HT-29 (cell line): ENCODE measurements around the gene SERPINB12. TPM values are rescaled to one million over a fixed set of nuclear protein-coding genes. Genes with fewer than 3 reads are reported as not detected.

ENCODE experiments used
- DNase-seq: peaks from one replicate; pipeline ENCODE4 v3.0.0-alpha.2; 2015; ENCODE audit warnings: low spot score
- total RNA-seq: library from RNA; depleted of rRNA; stranded (reverse); fragments of >200 nt; shearing (Covaris generic); gene quantifications from 2 replicates; pipeline ENCODE4 v1.2.3, GENCODE V29; 2014

Gene SERPINB12
- total RNA-seq, 1 experiment from 2014 or later: not detected

DNA sequence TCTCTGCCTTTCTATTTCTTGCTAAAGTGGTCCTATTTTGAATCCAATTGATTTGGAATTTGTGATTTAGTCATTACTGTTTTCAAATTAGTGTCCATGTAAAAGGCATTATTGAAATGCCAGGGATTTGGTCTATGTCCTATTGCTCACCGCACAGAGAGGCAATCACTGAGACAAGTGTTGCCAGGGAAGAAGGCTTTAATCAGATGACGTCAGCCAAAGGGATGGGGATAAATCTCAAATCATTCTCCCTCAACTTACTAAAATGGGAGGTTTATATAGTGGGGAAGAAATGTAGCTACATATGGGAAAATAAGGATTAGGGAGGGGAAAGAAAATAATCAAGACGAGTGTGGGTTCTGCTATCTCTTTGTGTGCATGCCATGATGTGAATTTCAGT is 9.6 kb downstream of the SERPINB12 start:
- no peak for DNase-seq

DNA sequence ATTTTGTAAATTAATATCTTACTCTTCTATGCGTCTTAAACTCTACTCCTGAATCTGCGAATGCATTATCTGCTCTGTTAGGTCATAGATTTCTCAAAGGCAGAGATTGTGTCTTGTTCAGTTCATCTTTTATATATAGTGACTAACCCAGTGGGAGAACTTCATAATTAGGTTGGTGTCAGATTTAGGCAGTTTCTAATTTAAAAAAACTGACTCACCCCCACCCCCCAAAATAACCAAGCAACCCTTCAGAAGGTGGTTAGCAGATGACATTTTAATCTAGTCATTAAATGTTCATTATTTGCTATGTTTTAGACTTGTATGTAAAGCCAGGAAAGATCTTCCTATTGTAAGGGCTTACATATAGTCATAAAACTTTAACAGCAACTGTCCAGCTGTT is 10.4 kb downstream of the SERPINB12 start:
- DNase-seq: no peak

DNA sequence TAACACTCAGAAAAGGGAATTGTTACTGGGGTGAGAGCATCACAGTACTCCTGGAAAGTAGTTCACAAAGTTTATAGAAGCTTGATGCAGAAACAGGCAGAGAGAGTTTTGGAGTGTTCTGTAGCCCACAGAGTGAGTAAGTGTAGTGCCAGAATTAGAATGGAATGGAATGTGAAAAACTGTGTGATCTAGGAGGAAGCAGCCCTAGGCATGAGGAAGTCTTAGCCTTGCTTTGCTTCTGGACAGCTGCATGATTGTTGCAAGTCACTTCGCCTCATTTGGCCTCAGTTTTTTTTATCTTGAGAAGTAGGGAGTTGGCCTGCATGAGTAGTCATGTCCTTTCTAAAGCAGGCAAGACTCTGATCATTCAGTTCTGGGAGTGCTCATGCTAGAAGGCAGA is 10.9 kb downstream of the SERPINB12 start:
- no peak for DNase-seq

DNA sequence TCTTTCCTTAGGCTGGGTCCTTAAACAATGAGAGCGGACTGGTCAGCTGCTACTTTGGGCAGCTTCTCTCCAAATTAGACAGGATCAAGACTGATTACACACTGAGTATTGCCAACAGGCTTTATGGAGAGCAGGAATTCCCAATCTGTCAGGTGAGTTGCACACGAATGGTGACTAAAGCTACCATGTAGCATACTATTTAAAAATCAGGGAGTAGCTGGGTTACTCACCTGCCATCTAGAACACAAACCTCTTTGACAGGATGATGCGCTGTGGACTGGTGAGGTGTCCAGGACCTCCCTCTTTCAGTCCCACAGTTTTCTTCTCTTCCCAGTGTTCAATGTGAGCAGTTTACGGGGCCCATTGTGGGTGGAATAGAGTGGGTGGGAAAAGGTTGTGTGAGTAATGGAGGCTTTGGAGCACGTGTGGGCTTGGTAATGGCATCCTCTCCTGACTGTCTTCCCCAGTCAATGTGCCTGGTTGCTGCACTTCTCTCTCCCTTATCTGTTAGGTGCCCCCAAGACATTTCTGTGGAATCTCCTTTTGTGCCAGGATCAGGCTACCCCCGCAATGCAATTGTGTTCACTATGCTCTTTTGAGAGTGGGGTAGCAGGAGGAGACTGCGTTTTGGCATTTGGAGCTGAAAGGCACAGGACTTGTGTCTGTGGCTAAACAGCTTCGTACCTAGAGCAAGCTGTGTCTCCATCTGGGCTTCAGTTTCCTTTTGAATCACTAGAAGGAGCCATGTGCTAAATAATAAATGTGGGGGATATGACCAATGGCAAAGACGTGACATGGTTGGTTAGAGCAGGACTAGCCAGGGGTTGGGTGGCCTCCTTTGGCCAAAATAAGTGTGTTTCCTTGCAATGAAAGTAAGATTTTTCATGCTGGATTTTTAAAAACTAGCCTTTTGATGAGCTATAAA is 17.7 kb downstream of the SERPINB12 start:
- no peak for DNase-seq

DNA sequence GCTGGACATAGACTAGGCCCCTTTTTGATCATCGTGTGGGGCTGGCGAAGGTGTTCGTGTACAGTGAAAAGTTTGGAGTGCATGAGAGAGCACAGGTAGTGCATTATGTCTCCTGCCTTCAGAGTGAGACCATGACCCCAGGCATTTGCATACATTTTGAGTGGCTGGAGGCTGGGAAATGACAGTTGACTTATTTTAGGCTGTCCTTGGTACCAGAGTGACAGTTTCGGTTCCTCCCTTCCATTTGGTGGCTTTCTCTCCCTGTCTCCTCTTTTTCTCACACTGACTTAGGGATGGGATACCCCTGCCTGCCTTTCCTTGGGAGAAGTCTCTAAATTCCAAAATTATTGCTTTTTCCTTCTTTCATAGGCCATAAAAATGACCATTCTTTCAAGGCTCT is 20.1 kb downstream of the SERPINB12 start:
- no peak for DNase-seq

DNA sequence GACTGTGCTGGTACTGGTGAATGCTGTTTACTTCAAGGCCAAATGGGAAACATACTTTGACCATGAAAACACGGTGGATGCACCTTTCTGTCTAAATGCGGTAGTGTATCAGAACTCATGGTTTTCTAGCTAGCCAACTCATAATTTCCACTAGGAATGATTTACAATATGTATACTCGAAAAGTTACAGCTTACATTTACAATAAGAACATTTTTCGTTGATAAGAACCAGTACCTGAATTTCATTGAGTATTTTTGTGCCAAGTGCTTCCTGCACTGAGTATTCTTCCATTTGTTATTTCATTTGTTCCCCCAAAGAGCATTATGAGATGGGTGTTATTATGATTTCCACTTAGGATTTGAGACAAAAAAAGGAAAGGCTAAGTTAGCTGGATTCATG is 21.9 kb downstream of the SERPINB12 start:
- DNase-seq: no peak

DNA sequence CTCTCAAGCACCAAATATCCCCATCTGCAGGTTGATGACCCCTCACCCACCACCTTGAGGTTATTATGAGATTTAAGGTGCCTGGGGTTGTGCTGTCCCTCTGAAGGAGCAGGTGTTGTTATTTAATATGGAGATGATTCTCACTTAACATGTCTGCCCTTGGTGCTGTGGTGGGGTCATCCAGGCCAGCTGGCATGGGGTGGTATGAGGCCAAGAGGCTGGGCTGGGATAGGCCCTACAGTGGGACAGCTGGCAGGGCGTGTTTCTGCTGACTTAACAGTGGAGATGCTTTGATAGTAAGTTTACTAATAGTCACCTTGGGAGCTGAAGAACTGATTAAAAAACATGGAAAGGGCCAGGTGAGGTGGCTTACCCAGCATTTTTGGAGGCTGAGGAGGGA is 22.4 kb downstream of the SERPINB12 start:
- no peak for DNase-seq

DNA sequence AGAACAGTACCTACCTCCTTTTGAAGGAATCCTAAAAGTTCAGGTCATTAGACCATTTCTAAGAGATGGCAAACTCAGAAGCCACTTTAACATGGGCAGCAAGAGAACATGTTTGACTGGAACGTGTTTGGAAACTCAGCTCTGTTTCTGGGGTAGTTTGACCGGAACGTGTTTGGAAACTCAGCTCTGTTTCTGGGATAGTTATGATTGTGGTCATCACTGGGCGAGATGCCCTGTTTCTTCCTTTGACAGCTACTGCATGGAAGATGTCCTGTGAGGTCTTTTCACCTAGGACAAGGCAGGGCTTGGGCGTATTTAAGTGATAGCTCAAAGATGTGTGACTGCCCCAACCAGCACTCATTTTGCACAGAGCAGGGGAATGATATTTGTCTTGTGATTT is 25.1 kb downstream of the SERPINB12 start:
- DNase-seq: no peak

DNA sequence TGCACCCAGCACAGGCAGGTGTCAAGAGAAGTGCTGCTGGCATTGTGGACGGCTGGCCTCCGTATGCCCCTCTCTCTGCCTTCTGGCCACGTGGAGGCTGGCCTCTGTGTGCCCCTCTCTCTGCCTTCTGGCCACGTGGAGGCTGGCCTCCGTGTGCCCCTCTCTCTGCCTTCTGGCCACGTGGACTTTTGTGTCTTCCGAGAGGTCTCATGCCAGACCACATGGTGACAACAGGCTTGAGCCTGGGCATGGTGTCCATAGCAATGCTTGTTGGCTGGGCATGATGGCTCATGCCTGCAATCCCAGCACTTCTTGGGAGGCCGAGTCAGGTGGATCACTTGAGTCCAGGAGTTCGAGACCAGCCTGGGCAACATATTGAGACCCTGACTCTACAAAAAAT is 25.7 kb downstream of the SERPINB12 start:
- no peak for DNase-seq

DNA sequence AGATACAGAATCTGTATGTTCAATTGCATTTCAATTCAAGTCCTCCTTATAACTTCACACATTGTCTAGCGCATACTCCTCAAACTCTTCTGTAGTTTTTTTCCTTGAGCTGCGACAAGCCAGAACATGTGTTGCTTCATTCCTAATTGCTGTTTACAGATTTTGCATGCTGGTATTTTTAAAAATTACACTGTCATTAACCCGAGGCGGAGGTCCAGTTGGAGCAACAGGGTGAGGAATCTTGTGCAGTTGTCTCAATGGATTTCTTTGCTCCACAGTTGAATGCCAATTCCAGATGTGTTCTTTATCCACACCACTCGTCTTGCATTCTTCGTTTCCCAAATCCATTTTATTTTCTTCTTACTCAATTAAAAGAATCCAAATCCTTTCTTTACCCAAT is 28.6 kb downstream of the SERPINB12 start:
- no peak for DNase-seq

DNA sequence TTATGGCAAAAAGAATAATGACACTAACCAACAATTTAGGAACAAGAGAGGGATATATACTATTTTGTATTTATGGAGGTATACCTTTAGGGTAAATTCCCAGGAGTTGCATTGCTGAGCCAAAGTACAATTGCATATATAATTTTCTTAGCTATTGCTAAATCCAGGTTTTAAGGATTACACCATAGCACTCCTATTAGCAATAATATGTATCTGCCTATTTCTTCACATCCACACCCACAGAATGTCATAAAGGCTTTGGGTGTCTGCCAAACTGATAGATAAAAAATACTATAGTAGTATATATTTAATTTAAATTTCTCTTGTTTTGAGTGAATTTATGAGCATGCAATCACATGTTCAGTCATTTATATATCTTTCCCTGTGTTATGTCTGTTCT is 33.5 kb downstream of the SERPINB12 start:
- DNase-seq: no peak

DNA sequence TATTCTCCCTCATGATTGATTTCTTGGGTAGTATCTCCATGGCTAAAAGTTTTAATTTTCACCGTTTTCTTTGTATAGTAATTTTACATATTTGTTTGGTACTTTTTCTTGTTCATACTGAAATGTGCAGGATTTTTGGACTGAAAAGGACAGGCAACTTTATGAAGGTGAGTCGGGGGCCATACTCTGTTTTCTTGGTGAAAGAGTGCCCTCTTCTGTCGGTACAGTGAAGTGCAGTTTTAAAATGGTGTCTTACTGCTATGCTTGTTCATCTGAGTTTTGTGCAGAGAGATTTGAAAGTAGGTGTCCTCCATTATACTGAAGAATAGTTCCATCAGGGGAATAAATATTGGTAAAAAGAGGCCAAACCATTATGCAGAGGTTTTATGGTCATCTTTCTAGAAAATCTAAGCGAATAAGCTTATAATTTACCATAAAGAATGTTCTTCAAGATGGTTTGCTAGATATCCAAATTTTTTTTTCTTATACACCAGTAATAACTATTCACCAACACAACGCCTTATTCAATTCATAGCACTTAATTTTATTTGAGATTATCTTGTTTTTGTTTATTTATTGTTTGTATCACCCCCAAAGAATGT is 36.3 kb downstream of the SERPINB12 start:
- DNase-seq: peak; percentile 62

DNA sequence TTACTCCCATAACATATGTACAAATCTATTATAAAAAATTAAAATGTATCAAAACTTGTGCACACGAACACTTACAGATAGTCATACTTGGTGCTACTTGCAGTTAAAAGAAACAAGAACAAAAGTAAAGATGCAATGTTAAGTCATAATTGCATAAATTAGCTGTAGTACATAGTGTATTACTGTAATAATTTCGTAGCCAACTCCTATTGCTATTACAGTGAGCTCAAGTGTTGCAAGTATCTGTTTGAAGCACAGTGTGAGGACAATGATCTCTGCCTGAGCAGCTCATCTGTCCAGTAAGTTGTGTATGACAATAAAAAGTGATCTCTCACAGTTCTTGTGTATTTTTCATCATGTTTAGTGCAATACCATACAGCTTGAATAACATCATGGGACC is 37.4 kb downstream of the SERPINB12 start:
- no peak for DNase-seq

DNA sequence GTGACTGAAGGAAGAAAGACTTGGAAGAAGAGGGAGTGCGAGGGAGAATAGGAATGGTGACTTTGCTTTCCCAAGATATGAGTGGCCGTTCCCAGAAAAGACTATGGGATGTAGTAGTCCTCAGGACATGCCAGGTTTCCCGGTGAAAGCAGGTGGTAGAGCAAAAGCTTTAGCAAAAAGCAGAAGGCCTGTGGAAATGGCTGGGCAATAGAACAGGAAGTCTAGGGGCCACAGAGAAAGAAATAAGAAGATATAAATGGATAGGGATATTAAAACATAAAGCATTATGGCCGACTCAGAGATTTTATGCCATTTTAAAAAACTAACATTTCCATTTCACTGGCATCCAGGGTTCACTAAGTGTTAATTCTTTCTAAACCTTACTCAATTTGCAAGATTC is 43.8 kb downstream of the SERPINB12 start:
- no peak for DNase-seq

DNA sequence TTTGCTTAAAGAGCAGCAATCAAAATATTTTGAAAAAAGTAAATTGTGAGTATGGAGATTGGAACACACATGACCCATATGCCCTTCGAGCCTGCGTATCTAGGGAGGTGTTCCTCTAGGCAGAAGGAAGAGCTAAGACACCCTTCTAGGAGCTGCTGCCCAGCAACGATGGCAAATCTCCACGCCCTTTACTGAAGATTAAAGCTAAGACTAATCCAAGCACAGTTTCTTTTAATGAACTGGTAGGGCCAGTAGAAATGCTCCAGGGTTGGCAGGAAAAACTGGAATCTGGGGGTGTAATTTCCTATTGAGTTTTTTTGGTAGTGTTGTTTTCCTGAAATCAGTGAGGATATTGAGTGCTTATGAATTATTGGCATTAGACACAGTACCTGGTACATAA is 44.3 kb downstream of the SERPINB12 start:
- no peak for DNase-seq

DNA sequence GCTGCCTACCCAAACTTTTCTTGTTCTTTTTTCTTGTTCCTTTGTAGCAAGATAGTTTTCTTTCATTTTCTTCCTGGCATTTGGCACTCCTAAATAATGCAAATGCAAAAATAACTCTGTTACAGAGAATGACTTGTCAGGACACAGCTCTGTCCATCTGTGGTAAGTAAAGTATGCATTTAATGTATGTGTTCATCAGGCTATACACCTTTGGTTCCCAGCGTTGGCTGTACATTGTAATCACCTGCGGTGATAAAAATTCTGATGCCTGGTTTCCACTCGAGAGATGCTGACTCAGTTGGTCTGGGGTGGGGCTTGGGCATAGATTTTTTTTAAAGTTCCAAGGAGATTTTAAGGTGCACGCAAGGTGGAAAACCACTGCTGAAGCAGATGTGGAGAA is 44.8 kb downstream of the SERPINB12 start, which contains the start of gene SERPINB13:
Gene SERPINB13 (plus strand): TSS at position 378 of the 400 bp plus-strand sequence. CDS start 1,325 bp downstream, outside the sequence.
- no peak for DNase-seq

DNA sequence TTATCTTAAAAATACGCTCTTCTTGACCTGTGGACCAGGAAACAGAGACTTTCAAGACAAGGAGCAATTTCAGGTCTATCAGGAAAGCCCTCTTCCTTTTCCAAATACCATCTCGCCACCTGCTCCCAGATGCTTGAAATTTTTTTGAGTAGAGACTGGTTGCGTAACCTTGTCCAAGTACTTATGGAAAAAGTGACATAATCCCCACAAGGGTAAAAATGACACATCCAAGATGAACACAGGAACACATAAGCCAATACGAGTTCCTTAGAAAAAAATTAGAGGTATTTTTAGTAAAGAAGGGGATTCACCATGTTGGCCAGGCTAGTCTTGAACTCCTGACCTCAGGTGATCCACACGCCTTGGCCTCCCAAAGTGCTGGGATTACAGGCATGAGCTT is 46.7 kb downstream of the SERPINB12 start:
- no peak for DNase-seq

DNA sequence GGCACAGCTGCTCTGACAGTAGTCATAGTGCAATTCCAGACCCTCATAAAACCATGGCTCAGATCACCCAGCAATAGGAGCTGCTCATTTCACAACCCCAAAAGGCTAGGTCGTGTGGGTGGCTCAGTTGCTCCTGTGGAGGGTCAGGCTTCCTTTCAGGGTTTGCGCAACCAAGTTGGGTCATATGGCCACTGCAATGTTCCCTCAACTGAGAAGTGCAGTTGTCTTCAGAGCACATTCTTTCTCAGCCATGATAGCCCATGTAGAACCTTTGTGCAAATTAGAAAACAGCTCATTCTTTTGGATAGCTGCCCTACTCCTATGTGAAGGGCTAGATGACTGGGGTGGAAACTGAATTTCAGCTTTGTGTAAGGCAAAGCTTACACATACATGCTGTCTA is 48.2 kb downstream of the SERPINB12 start:
- no peak for DNase-seq

DNA sequence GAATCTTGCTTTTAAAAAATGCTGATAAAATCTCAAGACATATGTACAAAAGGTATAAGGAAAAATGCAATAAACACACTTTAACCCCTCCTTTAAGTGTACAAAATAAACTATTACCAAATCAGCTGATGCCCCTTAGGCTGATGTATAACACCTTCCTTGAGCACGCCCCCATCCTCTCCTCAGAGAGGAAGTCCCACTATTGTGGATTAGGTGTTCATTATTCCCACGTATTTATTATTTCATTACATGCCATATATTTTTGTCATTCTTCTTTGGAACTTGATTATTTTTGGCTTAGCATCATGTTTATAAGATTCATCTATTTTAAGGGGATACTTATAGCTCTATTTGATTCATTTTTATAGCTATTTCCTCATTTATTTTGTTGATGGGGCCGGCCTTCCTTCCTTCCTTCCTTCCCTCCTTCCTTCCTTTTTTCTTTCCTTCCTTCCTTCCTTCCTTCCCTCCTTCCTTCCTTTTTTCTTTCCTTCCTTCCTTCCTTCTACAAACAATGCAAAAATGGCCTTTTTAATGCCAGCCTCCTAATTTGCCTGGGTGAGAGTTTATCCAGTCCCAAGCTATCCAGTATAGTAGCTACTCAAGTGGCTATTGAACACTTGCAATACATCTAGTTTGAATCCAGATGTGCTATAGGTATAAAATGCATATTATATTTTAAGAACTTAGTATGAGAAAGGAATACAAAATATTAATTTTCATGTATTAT is 49.0 kb downstream of the SERPINB12 start:
- DNase-seq: no peak

DNA sequence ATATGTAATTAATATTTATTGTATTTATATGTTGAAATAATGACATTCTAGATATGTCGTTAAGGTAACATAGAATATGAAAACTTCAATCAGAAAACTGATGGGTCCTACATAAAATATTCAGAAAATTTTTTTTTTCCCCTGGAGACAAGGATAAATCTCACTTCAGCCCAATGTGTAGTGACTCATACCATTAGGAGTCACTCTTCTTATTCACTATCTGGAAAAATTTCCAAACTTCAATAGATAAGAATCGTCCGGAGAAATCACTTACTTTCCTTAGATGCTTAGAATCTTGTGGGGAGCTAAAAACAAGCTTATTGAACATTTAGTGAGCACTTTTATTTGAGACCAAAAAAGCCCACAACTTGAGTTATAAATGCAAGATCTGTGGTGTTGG is 49.6 kb downstream of the SERPINB12 start:
- DNase-seq: no peak

DNA sequence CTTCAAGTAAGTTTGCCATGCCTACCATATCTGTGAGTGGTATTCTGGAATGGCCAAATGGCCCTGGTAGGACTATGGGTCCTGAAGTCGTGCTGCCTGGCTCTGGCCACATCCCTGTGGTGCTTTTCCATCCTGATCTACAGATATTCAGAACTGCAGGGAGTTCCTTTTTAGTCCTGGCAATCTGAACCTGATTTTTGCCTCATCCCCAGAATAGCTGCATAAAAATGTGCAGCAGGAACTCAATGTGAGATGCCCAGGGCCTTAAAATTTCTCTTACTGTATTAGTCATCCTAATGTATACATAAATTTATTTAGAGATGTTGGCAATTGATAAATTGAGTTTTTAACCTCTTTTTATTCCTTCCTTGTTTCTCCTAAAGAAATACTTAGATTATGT is 50.3 kb downstream of the SERPINB12 start:
- no peak for DNase-seq

DNA sequence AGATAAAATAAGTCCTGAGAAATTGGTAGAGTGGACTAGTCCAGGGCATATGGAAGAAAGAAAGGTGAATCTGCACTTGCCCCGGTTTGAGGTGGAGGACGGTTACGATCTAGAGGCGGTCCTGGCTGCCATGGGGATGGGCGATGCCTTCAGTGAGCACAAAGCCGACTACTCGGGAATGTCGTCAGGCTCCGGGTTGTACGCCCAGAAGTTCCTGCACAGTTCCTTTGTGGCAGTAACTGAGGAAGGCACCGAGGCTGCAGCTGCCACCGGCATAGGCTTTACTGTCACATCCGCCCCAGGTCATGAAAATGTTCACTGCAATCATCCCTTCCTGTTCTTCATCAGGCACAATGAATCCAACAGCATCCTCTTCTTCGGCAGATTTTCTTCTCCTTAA is 54.8 kb downstream of the SERPINB12 start:
- no peak for DNase-seq
